PFSK-1 (cell line): ENCODE data around the gene ARID3A.

ENCODE experiments used
- FOXP2 ChIP-seq: optimal IDR thresholded peaks from 2 replicates; pipeline ENCODE3; 2011; ENCODE audit warnings: borderline replicate concordance, control low read depth, inconsistent platforms; ENCODE audit not compliant: insufficient read depth; ENCODE audit errors: extremely low read length, extremely low read depth
- POLR2AphosphoS5 ChIP-seq: IDR thresholded peaks from 2 replicates; pipeline ENCODE4 v1.6.1; 2012; ENCODE audit warnings: low read depth, mild to moderate bottlenecking, control low read depth, low read length, moderate library complexity
- SIN3A ChIP-seq: IDR thresholded peaks from 2 replicates; pipeline ENCODE4 v1.6.1; 2012; ENCODE audit warnings: mild to moderate bottlenecking, low read length, moderate library complexity, borderline replicate concordance; ENCODE audit not compliant: insufficient read depth

DNA sequence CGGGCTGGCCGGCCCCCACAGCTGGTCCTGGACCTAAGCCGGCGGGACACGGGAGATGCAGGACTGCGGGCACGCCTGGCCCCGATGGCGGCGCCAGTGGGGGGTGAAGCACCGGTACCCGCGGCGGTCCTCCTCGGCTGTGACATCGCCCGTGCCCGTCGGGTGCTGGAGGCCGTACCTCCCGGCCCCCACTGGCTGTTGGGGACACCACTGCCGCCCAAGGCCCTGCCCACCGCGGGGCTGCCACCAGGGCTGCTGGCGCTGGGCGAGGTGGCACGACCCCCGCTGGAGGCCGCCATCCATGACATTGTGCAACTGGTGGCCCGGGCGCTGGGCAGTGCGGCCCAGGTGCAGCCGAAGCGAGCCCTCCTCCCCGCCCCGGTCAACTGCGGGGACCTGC, 77.4 kb downstream of the ARID3A start:
- TF ChIP-seq POLR2AphosphoS5 (no peak), FOXP2 (no peak), SIN3A (no peak)
